HG02763 (cell line): ENCODE measurements around the gene MEGF6.

Source experiments
- ATAC-seq: cut with Tn5 transposase; IDR thresholded peaks from one replicate; pipeline ENCODE4 v1.9.1; 2021; ENCODE audit warnings: mild to moderate bottlenecking, moderate library complexity; ENCODE audit not compliant: unreplicated experiment

The MEGF6 gene

GRCh38 chr1:3556336-3556735 lies 55.0 kb downstream of the MEGF6 start:
- no peak for ATAC-seq

- no peak for ATAC-seq
Observed at GRCh38 chr1:3555131-3555920, 56.0 kb downstream of the MEGF6 start.

- ATAC-seq: no peak
Observed at GRCh38 chr1:3553940-3554223, 57.4 kb downstream of the MEGF6 start.

- ATAC-seq: no peak
Observed at GRCh38 chr1:3553166-3553939, 58.0 kb downstream of the MEGF6 start.

- ATAC-seq: no peak
Observed at GRCh38 chr1:3552751-3553150, 58.6 kb downstream of the MEGF6 start.

GRCh38 chr1:3552176-3552575 lies 59.1 kb downstream of the MEGF6 start:
- ATAC-seq: no peak

GRCh38 chr1:3551711-3552110 lies 59.6 kb downstream of the MEGF6 start:
- ATAC-seq: no peak

- ATAC-seq: no peak
Observed at GRCh38 chr1:3551290-3551678, 60.0 kb downstream of the MEGF6 start.

GRCh38 chr1:3550511-3551289 lies 60.6 kb downstream of the MEGF6 start:
- ATAC-seq: no peak

- no peak for ATAC-seq
Observed at GRCh38 chr1:3548895-3549294, 62.4 kb downstream of the MEGF6 start.

- no peak for ATAC-seq
Observed at GRCh38 chr1:3548156-3548893, 63.0 kb downstream of the MEGF6 start.

GRCh38 chr1:3547055-3548005 lies 64.0 kb downstream of the MEGF6 start:
- no peak for ATAC-seq

GRCh38 chr1:3546048-3546384 lies 65.3 kb downstream of the MEGF6 start:
- no peak for ATAC-seq

- ATAC-seq: no peak
Observed at GRCh38 chr1:3545363-3546047, 65.8 kb downstream of the MEGF6 start.

- no peak for ATAC-seq
Observed at GRCh38 chr1:3544040-3544977, 67.0 kb downstream of the MEGF6 start.

- ATAC-seq: no peak
Observed at GRCh38 chr1:3543076-3544039, 68.0 kb downstream of the MEGF6 start.

- ATAC-seq: no peak
Observed at GRCh38 chr1:3542676-3543075, 68.6 kb downstream of the MEGF6 start.
